ENCODE data around the gene DPY19L1. TPM values are rescaled to one million over a fixed set of nuclear protein-coding genes. Genes with fewer than 3 reads are reported as not detected.
"Not testable (repeated sequence)": the region's sequence is repeated elsewhere in the genome, so short reads cannot be mapped to it uniquely, and the experiment has no call there.

Gene DPY19L1
- total RNA-seq, 1 donor from 2014 or later: 33.6 TPM

DNA sequence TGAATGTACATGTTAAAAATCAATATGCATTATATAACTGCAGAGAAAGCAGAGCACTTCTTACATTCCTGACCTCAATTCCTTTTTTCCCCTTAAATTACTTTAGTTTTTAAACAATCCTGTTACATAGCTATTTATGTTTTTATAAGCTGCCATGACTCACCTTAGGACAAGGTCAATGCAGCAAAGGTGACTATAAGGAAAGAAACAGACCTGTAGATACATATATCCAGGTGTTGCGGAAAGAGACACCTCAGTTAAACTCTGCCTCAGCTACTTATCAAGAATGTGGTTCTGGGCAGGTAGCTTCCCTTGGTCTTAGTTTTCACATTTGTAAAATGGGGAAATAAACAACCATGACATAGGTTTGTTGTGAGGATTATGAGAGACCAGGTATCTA lies 105.5 kb downstream of the DPY19L1 start:
- Mint-ChIP-seq H3K4me3 (ENCODE audit: unreplicated experiment) (no peak overlapping the region), H3K9me3 (ENCODE audit: unreplicated experiment) (no peaks in the 10 kb centered on the region), H3K4me1 (ENCODE audit: unreplicated experiment) (peaks cover 10% of the 10 kb centered on the region), H3K27me3 (ENCODE audit: unreplicated experiment) (peaks cover 2% of the 10 kb centered on the region), H3K36me3 (ENCODE audit: low read depth, unreplicated experiment) (peaks cover 13% of the 10 kb centered on the region), H3K27ac (ENCODE audit: unreplicated experiment) (no peak overlapping the region)
- no peak for DNase-seq (ENCODE audit: low spot score)
- TF ChIP-seq, protein P1, sequence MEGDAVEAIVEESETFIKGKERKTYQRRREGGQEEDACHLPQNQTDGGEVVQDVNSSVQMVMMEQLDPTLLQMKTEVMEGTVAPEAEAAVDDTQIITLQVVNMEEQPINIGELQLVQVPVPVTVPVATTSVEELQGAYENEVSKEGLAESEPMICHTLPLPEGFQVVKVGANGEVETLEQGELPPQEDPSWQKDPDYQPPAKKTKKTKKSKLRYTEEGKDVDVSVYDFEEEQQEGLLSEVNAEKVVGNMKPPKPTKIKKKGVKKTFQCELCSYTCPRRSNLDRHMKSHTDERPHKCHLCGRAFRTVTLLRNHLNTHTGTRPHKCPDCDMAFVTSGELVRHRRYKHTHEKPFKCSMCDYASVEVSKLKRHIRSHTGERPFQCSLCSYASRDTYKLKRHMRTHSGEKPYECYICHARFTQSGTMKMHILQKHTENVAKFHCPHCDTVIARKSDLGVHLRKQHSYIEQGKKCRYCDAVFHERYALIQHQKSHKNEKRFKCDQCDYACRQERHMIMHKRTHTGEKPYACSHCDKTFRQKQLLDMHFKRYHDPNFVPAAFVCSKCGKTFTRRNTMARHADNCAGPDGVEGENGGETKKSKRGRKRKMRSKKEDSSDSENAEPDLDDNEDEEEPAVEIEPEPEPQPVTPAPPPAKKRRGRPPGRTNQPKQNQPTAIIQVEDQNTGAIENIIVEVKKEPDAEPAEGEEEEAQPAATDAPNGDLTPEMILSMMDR (IDR thresholded peaks at IDR 0.05; ENCODE audit: unreplicated experiment): no peak

DNA sequence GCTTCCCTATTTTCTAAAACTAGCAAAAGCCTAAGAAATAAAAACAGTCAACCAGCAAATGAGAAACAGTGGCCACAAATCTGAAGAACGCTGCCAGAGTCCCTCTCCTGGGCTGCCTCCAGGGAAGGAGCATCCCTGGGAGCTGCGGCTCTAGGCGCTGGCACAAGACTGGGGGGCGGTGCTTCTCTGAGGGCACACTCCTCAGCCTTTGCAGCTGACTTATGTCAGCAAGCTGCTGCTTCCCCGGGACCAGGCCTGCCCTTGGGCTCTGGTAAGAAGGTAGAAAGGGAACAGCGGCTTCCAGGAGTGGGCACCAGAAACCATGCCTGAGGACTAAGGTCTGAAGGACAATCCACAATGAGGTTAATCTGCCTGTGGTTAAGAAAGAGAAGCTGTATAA lies 107.5 kb downstream of the DPY19L1 start:
- not testable (repeated sequence) for H3K4me1 Mint-ChIP-seq (ENCODE audit: unreplicated experiment); H3K4me3 Mint-ChIP-seq (ENCODE audit: unreplicated experiment); H3K27ac Mint-ChIP-seq (ENCODE audit: unreplicated experiment); H3K9me3 Mint-ChIP-seq (ENCODE audit: unreplicated experiment); H3K27me3 Mint-ChIP-seq (ENCODE audit: unreplicated experiment); DNase-seq (ENCODE audit: low spot score)
- H3K36me3 Mint-ChIP-seq (ENCODE audit: low read depth, unreplicated experiment): peaks cover 11% of the 10 kb centered on the region

DNA sequence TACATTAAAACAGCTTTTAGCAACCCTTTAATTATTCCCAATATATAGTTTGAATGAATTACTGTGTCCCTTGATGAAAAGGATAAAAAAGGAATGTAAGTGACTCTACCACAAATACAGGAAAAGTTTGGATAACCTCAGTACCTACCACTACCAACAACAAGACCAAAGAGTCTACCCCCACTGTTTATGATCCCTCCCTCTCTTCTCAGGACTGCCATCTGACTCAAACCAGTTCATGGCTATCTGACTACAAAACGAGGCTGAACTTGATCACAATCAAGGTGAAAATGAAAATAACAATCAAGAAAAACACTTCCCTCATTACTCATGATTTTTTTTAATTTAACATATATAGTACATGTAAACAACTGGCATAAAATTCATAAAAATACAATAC lies 108.7 kb downstream of the DPY19L1 start:
- no peak overlapping the region for H3K27ac Mint-ChIP-seq (ENCODE audit: unreplicated experiment)
- TF ChIP-seq, protein P1 (IDR thresholded peaks at IDR 0.05; ENCODE audit: unreplicated experiment): no peak
- no peak overlapping the region for H3K4me3 Mint-ChIP-seq (ENCODE audit: unreplicated experiment)
- no peaks in the 10 kb centered on the region for H3K9me3 Mint-ChIP-seq (ENCODE audit: unreplicated experiment)
- peaks cover 6% of the 10 kb centered on the region for H3K4me1 Mint-ChIP-seq (ENCODE audit: unreplicated experiment)
- no peak for DNase-seq (ENCODE audit: low spot score)
- H3K36me3 Mint-ChIP-seq (ENCODE audit: low read depth, unreplicated experiment): peaks cover 4% of the 10 kb centered on the region
- peaks cover 2% of the 10 kb centered on the region for H3K27me3 Mint-ChIP-seq (ENCODE audit: unreplicated experiment)

DNA sequence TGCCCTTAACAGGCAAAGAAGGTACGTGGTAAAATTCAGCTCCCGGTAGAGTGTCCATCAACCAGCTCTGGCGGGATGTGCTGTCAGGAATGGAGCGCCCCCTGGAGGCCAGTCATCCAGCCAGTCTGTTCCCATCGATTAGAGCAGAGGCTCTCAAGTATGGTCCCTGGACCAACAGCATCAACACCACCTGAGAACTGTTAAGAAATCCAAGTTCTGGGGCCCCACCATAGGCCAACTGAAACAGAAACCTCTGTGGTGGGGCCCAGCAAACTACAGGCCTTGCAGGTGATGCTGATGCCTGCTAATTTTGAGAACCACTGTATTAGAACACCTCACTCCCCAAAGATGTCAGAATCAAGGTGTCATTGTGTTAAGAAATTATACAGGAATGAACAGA lies 109.2 kb downstream of the DPY19L1 start:
- H3K27me3 Mint-ChIP-seq (ENCODE audit: unreplicated experiment): peaks cover 2% of the 10 kb centered on the region
- H3K36me3 Mint-ChIP-seq (ENCODE audit: low read depth, unreplicated experiment): no peaks in the 10 kb centered on the region
- no peak overlapping the region for H3K27ac Mint-ChIP-seq (ENCODE audit: unreplicated experiment)
- TF ChIP-seq, protein P1 (IDR thresholded peaks at IDR 0.05; ENCODE audit: unreplicated experiment): peak; percentile 83
- no peak overlapping the region for H3K4me3 Mint-ChIP-seq (ENCODE audit: unreplicated experiment)
- no peaks in the 10 kb centered on the region for H3K9me3 Mint-ChIP-seq (ENCODE audit: unreplicated experiment)
- DNase-seq (ENCODE audit: low spot score): peak; percentile 83
- H3K4me1 Mint-ChIP-seq (ENCODE audit: unreplicated experiment): peaks cover 6% of the 10 kb centered on the region

DNA sequence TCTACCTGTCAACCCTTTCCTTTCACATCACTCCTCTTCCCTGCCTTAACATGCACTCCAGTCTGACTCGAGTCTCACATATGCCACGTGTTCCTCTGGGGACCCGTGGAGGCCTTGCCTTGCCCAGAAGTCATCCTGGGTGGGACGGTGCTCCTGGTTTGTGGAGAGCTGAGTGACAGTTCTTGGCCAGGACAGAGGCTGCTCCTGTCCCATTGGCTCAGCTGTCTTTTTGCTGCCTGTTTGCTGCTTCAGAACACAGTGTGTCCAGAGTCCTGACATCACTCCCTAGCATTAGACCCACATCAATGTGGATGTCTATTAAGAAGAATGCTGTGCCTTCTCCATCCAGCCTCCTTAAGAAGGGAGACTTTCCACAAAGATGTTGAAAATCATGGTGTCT lies 116.8 kb downstream of the DPY19L1 start:
- H3K4me1 Mint-ChIP-seq (ENCODE audit: unreplicated experiment); H3K27me3 Mint-ChIP-seq (ENCODE audit: unreplicated experiment); H3K36me3 Mint-ChIP-seq (ENCODE audit: low read depth, unreplicated experiment); H3K4me3 Mint-ChIP-seq (ENCODE audit: unreplicated experiment); H3K9me3 Mint-ChIP-seq (ENCODE audit: unreplicated experiment); DNase-seq (ENCODE audit: low spot score); H3K27ac Mint-ChIP-seq (ENCODE audit: unreplicated experiment): not testable (repeated sequence)

DNA sequence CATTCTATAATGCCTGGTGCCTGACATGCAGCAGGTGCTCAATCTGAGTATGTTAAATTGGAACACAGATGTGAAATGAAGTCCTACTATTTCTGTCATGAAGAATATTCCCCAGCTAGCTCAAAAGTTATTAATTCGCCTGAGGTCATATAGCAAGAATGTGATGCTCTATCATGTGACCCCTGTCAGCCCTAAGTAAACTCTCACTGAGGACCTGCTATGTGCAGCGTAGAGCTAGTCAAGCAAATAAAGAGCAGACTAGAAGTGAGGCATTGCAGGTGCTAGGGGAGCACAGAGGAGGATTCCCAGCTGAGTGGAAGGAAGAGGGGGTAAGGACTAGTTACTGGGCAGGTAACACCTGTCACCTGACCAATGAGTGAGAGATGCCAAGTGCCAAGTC lies 118.2 kb downstream of the DPY19L1 start:
- H3K36me3 Mint-ChIP-seq (ENCODE audit: low read depth, unreplicated experiment); H3K9me3 Mint-ChIP-seq (ENCODE audit: unreplicated experiment); DNase-seq (ENCODE audit: low spot score); H3K27ac Mint-ChIP-seq (ENCODE audit: unreplicated experiment); H3K27me3 Mint-ChIP-seq (ENCODE audit: unreplicated experiment); H3K4me3 Mint-ChIP-seq (ENCODE audit: unreplicated experiment); H3K4me1 Mint-ChIP-seq (ENCODE audit: unreplicated experiment): not testable (repeated sequence)

DNA sequence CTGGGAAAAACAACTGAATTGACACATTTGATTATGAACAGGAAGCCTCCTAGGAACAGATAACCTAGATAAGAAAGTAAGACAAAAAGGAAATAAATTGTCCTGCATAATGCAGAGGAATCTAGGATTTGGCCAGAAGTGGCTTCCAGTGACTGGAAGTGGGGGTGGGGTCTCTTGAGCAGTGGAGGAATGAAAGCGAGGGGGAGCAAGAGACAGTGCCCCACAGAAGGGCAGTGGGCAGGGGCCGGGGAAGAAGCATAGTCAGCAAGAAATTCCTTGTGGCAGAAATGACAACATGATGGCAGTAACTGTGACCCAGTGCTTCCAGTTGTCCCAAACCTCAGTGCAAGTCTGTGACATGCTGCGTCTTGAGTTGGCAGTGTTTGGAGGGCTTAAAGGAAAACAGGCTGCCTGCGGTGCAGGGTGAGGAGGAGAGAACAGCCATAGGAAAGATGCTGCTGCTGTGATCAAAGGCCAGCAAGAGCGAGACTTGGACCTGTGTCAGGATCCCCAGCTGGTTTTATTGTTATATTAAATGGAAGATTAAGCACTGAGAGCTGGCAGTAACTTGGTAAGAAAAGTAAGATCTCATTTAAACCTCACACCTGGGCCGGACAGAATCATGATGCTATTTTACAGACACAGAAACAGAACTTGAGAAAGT lies 119.0 kb downstream of the DPY19L1 start:
- DNase-seq (ENCODE audit: low spot score); H3K27me3 Mint-ChIP-seq (ENCODE audit: unreplicated experiment); H3K9me3 Mint-ChIP-seq (ENCODE audit: unreplicated experiment); H3K4me3 Mint-ChIP-seq (ENCODE audit: unreplicated experiment); H3K4me1 Mint-ChIP-seq (ENCODE audit: unreplicated experiment); H3K36me3 Mint-ChIP-seq (ENCODE audit: low read depth, unreplicated experiment); H3K27ac Mint-ChIP-seq (ENCODE audit: unreplicated experiment): not testable (repeated sequence)

DNA sequence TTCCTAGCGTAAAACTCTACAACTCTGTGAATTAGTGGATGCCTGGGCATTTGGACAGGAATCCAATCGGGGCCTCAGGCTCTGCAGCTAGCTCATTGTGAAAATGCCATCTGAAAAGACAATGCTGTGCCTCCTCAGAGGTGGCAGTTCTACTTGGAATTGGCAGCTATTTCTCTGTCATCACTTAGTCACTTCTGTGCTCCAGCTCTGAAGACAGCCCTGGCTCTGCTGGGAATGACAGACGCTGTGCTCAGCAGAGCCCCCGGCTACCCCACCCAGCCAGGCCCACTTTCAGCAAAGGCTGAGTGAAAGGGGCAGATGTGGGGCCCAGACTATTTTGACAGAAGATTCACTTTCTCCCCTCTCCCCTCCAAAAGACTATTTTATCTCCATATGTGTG lies 119.8 kb downstream of the DPY19L1 start:
- H3K27ac Mint-ChIP-seq (ENCODE audit: unreplicated experiment); H3K36me3 Mint-ChIP-seq (ENCODE audit: low read depth, unreplicated experiment); DNase-seq (ENCODE audit: low spot score); H3K9me3 Mint-ChIP-seq (ENCODE audit: unreplicated experiment); H3K27me3 Mint-ChIP-seq (ENCODE audit: unreplicated experiment); H3K4me3 Mint-ChIP-seq (ENCODE audit: unreplicated experiment); H3K4me1 Mint-ChIP-seq (ENCODE audit: unreplicated experiment): not testable (repeated sequence)

All from endothelial cell (in vitro differentiated cells).